Cerebellar cortex (tissue), 1 donor: Measurements from ENCODE around the gene KLK14.

Experiments used
- DNase-seq: peaks from one replicate; pipeline ENCODE4 v3.0.0-alpha.2; 2015; ENCODE audit warnings: low spot score

KLK14 gene

GRCh38 chr19:51044327-51044726 is 38.4 kb downstream of the KLK14 start:
- DNase-seq, result no peak

GRCh38 chr19:51043497-51043896 is 39.2 kb downstream of the KLK14 start:
- DNase-seq, result no peak

- no peak for DNase-seq
These were observed 42.5 kb downstream of the KLK14 start for GRCh38 chr19:51040151-51040550.

GRCh38 chr19:51036519-51036918 is 46.2 kb downstream of the KLK14 start:
- no peak for DNase-seq

- DNase-seq, result no peak
These were observed 48.0 kb downstream of the KLK14 start, which contains the start of gene KLK12 for GRCh38 chr19:51034704-51035103. Gene KLK12 (minus strand): TSS chr19:51035002. CDS start chr19:51034621, 381 bp downstream.

- DNase-seq, result no peak
These were observed 50.8 kb downstream of the KLK14 start for GRCh38 chr19:51031880-51032225.

- DNase-seq, result no peak
These were observed 51.3 kb downstream of the KLK14 start for GRCh38 chr19:51031220-51031879.

GRCh38 chr19:51030631-51031030 is 52.1 kb downstream of the KLK14 start:
- DNase-seq, result no peak

- peak; percentile 3 for DNase-seq
These were observed 53.0 kb downstream of the KLK14 start for GRCh38 chr19:51029718-51030117.
